ENCODE measurements around the gene NPY2R.

The NPY2R gene

DNA sequence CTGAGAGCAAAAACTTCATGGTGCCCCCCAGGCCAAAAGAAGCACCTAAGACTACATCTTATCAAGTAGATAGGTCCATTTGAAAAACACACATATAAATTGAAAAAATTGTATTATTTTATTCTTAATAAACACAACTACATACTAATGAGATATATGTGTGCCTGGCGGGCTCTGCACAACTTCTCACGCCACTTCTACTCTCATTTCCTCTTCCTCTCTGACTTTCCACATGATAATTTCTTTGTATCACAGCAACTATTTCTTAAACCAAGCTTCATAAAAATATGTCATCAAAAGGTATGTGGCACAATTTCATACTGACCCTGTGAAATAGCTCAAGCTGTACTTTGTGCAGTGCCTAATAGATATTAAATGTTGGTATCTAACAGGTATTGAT lies 10.7 kb upstream of the NPY2R start (continued):
- TF ChIP-seq, protein P1, sequence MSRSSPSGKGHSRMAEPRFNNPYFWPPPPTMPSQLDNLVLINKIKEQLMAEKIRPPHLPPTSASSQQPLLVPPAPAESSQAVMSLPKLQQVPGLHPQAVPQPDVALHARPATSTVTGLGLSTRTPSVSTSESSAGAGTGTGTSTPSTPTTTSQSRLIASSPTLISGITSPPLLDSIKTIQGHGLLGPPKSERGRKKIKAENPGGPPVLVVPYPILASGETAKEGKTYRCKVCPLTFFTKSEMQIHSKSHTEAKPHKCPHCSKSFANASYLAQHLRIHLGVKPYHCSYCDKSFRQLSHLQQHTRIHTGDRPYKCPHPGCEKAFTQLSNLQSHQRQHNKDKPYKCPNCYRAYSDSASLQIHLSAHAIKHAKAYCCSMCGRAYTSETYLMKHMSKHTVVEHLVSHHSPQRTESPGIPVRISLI (tag by site-specific recombination; IDR thresholded peaks at IDR 0.05), result no peak
- TF ChIP-seq ZNF366 (tag by site-specific recombination; conservative IDR thresholded peaks at IDR 0.05), result no peak

DNA sequence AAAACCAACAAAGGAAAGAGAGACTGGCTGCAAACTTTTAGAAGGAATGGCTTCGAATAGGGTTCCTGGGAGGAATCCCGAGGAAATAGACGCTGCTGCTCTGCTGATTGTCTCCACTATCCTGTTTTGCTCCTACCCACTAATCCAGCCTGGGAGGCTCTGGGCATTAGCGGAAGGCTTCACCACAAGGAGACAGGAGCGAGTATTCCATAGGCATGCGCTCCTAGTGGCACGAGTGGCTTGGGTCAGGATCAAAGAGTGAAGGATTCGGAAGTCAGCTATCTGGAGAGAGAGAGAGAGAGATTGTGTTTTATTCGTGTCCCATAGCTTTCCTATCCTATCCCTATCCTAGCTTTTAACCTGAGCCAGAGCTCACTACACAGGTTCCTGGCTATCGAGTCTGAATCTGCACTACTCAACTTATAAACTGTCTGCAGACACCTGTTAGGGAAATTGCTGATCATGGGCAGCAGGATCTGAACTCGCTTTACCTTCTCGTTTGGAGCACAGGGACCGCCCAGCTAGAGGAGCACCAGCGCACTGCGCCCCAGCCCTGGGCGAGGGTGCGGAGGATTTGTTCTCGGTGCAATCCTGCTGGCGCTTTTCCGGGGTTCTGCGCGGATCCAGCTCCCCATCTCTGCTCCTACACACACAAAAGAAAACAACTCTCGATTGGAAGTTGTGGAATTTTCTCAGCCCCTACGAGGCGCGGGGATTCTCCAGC lies 740 bp upstream of the NPY2R start:
- Histone ChIP-seq H3K4me3 (ENCODE audit: low read depth, low read length) (peak overlapping the region; percentile 41), H3K27ac (ENCODE audit: extremely low read depth, low read depth, low read length) (no peak overlapping the region), H3K9me3 (ENCODE audit: control insufficient read depth, insufficient read depth, low read depth, low read length) (no peaks in the 10 kb centered on the region), H3K36me3 (ENCODE audit: control insufficient read depth in 2 of 2, insufficient read depth in 1 of 2, low read length in 2 of 2) (no peaks in the 10 kb centered on the region), H3K4me1 (ENCODE audit: control insufficient read depth, insufficient read depth, low read length) (no peaks in the 10 kb centered on the region; the same call in 1 of the 2 replicates)
- TF ChIP-seq ZBTB17 (tag by site-specific recombination; IDR thresholded peaks at IDR 0.05) (peak; percentile 48; the same call in 1 of the 2 replicates), ZBTB20 (tag by site-specific recombination; IDR thresholded peaks at IDR 0.05) (peak; percentile 84)
- TF ChIP-seq, protein P2, sequence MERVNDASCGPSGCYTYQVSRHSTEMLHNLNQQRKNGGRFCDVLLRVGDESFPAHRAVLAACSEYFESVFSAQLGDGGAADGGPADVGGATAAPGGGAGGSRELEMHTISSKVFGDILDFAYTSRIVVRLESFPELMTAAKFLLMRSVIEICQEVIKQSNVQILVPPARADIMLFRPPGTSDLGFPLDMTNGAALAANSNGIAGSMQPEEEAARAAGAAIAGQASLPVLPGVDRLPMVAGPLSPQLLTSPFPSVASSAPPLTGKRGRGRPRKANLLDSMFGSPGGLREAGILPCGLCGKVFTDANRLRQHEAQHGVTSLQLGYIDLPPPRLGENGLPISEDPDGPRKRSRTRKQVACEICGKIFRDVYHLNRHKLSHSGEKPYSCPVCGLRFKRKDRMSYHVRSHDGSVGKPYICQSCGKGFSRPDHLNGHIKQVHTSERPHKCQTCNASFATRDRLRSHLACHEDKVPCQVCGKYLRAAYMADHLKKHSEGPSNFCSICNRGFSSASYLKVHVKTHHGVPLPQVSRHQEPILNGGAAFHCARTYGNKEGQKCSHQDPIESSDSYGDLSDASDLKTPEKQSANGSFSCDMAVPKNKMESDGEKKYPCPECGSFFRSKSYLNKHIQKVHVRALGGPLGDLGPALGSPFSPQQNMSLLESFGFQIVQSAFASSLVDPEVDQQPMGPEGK (tag by site-specific recombination; IDR thresholded peaks at IDR 0.05), result no peak
- TF ChIP-seq, protein P3, sequence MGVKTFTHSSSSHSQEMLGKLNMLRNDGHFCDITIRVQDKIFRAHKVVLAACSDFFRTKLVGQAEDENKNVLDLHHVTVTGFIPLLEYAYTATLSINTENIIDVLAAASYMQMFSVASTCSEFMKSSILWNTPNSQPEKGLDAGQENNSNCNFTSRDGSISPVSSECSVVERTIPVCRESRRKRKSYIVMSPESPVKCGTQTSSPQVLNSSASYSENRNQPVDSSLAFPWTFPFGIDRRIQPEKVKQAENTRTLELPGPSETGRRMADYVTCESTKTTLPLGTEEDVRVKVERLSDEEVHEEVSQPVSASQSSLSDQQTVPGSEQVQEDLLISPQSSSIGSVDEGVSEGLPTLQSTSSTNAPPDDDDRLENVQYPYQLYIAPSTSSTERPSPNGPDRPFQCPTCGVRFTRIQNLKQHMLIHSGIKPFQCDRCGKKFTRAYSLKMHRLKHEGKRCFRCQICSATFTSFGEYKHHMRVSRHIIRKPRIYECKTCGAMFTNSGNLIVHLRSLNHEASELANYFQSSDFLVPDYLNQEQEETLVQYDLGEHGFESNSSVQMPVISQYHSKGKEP (tag by site-specific recombination; IDR thresholded peaks at IDR 0.05), result no peak
- CTCF ChIA-PET, result interaction anchor here (0.6 to 0.8 kb wide), 4 partner anchors 9 to 306 kb away, joined by 3 to 6 read pairs (median 4); no protein-coding TSS in a partner anchor
- POLR2A ChIA-PET, result interaction anchor here (0.6 kb wide), 1 partner anchor 417 kb away, joined by 3 read pairs; no protein-coding TSS in a partner anchor

DNA sequence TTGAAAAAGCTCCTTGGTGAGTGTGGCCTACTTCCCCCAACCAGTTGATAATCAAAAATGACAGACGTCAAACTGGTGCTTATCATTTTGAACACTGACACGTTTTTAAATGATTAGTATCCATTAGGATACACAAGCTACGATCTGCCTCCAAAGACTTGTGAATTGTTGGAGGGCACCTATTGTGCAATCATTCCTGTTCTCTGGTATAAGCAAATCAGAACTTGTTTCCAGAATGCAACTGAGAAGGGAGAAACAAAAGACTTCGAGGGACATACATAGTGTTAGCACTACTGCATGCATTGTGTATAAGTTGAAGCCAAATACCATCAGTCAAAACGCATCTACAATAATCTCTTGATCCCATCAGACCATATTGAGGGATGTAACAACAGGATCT lies 11.6 kb downstream of the NPY2R start:
- Histone ChIP-seq H3K4me1 (ENCODE audit: control insufficient read depth, insufficient read depth, low read length) (no peaks in the 10 kb centered on the region), H3K27ac (ENCODE audit: extremely low read depth, low read depth, low read length) (no peak overlapping the region), H3K9me3 (ENCODE audit: control insufficient read depth, insufficient read depth, low read depth, low read length) (no peaks in the 10 kb centered on the region), H3K4me3 (ENCODE audit: low read depth, low read length) (no peak overlapping the region), H3K36me3 (ENCODE audit: control insufficient read depth in 2 of 2, insufficient read depth in 1 of 2, low read length in 2 of 2) (no peaks in the 10 kb centered on the region)
- CTCF ChIA-PET, result no interaction called here
- POLR2A ChIA-PET, result no interaction called here
- TF ChIP-seq ZNF654 (tag by site-specific recombination; IDR thresholded peaks at IDR 0.05; ENCODE audit: low read depth) (no peak), ZNF23 (tag by site-specific recombination; IDR thresholded peaks at IDR 0.05; ENCODE audit: borderline replicate concordance) (no peak), IKZF3 (tag by site-specific recombination; IDR thresholded peaks at IDR 0.05) (no peak), GFI1B (tag by site-specific recombination; IDR thresholded peaks at IDR 0.05) (no peak), OVOL3 (tag by site-specific recombination; IDR thresholded peaks at IDR 0.05) (no peak), REPIN1 (tag by site-specific recombination; IDR thresholded peaks at IDR 0.05; ENCODE audit: low read depth) (no peak), OSR2 (tag by site-specific recombination; IDR thresholded peaks at IDR 0.05) (no peak), EGR2 (tag by site-specific recombination; IDR thresholded peaks at IDR 0.05; ENCODE audit: low read depth) (no peak), SALL2 (tag by site-specific recombination; IDR thresholded peaks at IDR 0.05; ENCODE audit: borderline replicate concordance) (no peak), ZBTB21 (tag by site-specific recombination; IDR thresholded peaks at IDR 0.05) (no peak), ZNF112 (tag by site-specific recombination; IDR thresholded peaks at IDR 0.05) (no peak), ZNF423 (tag by site-specific recombination; IDR thresholded peaks at IDR 0.05) (no peak)
- TF ChIP-seq, protein P4, sequence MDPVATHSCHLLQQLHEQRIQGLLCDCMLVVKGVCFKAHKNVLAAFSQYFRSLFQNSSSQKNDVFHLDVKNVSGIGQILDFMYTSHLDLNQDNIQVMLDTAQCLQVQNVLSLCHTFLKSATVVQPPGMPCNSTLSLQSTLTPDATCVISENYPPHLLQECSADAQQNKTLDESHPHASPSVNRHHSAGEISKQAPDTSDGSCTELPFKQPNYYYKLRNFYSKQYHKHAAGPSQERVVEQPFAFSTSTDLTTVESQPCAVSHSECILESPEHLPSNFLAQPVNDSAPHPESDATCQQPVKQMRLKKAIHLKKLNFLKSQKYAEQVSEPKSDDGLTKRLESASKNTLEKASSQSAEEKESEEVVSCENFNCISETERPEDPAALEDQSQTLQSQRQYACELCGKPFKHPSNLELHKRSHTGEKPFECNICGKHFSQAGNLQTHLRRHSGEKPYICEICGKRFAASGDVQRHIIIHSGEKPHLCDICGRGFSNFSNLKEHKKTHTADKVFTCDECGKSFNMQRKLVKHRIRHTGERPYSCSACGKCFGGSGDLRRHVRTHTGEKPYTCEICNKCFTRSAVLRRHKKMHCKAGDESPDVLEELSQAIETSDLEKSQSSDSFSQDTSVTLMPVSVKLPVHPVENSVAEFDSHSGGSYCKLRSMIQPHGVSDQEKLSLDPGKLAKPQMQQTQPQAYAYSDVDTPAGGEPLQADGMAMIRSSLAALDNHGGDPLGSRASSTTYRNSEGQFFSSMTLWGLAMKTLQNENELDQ (tag by site-specific recombination; IDR thresholded peaks at IDR 0.05; ENCODE audit: low read depth), result no peak
- TF ChIP-seq, protein P5, sequence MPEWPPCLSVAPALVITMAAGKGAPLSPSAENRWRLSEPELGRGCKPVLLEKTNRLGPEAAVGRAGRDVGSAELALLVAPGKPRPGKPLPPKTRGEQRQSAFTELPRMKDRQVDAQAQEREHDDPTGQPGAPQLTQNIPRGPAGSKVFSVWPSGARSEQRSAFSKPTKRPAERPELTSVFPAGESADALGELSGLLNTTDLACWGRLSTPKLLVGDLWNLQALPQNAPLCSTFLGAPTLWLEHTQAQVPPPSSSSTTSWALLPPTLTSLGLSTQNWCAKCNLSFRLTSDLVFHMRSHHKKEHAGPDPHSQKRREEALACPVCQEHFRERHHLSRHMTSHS (tag by site-specific recombination; IDR thresholded peaks at IDR 0.05), result no peak
- TF ChIP-seq, protein P6, sequence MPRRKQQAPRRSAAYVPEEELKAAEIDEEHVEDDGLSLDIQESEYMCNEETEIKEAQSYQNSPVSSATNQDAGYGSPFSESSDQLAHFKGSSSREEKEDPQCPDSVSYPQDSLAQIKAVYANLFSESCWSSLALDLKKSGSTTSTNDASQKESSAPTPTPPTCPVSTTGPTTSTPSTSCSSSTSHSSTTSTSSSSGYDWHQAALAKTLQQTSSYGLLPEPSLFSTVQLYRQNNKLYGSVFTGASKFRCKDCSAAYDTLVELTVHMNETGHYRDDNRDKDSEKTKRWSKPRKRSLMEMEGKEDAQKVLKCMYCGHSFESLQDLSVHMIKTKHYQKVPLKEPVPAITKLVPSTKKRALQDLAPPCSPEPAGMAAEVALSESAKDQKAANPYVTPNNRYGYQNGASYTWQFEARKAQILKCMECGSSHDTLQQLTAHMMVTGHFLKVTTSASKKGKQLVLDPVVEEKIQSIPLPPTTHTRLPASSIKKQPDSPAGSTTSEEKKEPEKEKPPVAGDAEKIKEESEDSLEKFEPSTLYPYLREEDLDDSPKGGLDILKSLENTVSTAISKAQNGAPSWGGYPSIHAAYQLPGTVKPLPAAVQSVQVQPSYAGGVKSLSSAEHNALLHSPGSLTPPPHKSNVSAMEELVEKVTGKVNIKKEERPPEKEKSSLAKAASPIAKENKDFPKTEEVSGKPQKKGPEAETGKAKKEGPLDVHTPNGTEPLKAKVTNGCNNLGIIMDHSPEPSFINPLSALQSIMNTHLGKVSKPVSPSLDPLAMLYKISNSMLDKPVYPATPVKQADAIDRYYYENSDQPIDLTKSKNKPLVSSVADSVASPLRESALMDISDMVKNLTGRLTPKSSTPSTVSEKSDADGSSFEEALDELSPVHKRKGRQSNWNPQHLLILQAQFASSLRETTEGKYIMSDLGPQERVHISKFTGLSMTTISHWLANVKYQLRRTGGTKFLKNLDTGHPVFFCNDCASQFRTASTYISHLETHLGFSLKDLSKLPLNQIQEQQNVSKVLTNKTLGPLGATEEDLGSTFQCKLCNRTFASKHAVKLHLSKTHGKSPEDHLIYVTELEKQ (tag by site-specific recombination; IDR thresholded peaks at IDR 0.05; ENCODE audit: borderline replicate concordance), result no peak
